ENCODE results near the gene DNAH5.

DNA sequence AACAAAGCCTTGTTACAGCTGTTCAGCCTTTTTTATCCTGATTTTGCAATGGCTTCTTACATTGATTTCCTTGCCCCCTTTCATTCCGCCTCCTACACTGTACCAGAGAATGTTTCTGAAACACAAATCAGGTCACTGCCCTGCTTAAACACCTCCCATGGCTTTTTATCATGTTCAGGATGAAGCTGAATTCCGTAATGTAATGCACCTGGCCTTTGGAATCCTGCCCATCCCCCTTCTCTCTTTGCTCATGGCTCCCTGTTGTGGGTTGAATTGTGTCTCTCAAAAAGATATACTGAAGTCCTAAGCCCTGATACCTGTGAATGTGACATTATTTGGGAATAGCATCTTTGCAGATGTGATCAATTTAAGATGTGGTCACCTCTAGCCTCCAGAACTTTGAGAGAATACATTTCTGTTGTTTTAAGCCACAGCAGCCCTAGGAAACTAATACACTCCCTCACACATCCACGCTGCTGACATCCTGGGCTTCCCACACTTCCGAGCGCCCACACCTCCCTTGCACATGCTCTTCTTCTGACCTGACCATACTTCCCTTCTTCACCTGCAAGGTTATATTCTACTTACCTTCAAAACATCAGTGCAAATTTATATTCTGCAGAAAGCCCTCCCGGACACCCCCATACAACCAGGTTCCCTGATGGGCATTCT is 101.2 kb downstream of the DNAH5 start:
- TF ChIP-seq, protein P1, sequence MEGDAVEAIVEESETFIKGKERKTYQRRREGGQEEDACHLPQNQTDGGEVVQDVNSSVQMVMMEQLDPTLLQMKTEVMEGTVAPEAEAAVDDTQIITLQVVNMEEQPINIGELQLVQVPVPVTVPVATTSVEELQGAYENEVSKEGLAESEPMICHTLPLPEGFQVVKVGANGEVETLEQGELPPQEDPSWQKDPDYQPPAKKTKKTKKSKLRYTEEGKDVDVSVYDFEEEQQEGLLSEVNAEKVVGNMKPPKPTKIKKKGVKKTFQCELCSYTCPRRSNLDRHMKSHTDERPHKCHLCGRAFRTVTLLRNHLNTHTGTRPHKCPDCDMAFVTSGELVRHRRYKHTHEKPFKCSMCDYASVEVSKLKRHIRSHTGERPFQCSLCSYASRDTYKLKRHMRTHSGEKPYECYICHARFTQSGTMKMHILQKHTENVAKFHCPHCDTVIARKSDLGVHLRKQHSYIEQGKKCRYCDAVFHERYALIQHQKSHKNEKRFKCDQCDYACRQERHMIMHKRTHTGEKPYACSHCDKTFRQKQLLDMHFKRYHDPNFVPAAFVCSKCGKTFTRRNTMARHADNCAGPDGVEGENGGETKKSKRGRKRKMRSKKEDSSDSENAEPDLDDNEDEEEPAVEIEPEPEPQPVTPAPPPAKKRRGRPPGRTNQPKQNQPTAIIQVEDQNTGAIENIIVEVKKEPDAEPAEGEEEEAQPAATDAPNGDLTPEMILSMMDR (IDR thresholded peaks at IDR 0.05): no peak
- no peak for TF ChIP-seq POLR2A (IDR thresholded peaks at IDR 0.05)

Data from esophagus squamous epithelium (tissue), 4 donors.